VCaP (cell line): ENCODE results near the gene MTLN.
"Not testable (repeated sequence)": the region's sequence is repeated elsewhere in the genome, so short reads cannot be mapped to it uniquely, and the experiment has no call there.

Experiments
- H3K27ac ChIP-seq: fragments of 450-650 bp; 2 replicates; pipeline ENCODE4 v1.5.1; 2017
- TF ChIP-seq, protein P1 (sequence below): fragments of 450-650 bp; conservative IDR thresholded peaks from 2 replicates; pipeline ENCODE4 v1.5.1; 2017; ENCODE audit warnings: mild to moderate bottlenecking, moderate library complexity

MTLN gene, protein sequence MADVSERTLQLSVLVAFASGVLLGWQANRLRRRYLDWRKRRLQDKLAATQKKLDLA

GRCh38 chr2:110211938-110212858 lies at the start of gene MTLN:
TSS of gene MTLN (minus strand) at chr2:110212547. CDS start at chr2:110212525, 22 bp downstream.
- H3K27ac ChIP-seq = peak within 1 kb of the TSS; percentile 89
- TF ChIP-seq, protein P1, sequence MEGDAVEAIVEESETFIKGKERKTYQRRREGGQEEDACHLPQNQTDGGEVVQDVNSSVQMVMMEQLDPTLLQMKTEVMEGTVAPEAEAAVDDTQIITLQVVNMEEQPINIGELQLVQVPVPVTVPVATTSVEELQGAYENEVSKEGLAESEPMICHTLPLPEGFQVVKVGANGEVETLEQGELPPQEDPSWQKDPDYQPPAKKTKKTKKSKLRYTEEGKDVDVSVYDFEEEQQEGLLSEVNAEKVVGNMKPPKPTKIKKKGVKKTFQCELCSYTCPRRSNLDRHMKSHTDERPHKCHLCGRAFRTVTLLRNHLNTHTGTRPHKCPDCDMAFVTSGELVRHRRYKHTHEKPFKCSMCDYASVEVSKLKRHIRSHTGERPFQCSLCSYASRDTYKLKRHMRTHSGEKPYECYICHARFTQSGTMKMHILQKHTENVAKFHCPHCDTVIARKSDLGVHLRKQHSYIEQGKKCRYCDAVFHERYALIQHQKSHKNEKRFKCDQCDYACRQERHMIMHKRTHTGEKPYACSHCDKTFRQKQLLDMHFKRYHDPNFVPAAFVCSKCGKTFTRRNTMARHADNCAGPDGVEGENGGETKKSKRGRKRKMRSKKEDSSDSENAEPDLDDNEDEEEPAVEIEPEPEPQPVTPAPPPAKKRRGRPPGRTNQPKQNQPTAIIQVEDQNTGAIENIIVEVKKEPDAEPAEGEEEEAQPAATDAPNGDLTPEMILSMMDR = no peak

GRCh38 chr2:110261910-110262309 lies 49.6 kb upstream of the MTLN start:
- not testable (repeated sequence) for H3K27ac ChIP-seq

- not testable (repeated sequence) for H3K27ac ChIP-seq
Measured at GRCh38 chr2:110248081-110248795, 35.9 kb upstream of the MTLN start.

- H3K27ac ChIP-seq = not testable (repeated sequence)
Measured at GRCh38 chr2:110245488-110246435, 33.4 kb upstream of the MTLN start.

DNA sequence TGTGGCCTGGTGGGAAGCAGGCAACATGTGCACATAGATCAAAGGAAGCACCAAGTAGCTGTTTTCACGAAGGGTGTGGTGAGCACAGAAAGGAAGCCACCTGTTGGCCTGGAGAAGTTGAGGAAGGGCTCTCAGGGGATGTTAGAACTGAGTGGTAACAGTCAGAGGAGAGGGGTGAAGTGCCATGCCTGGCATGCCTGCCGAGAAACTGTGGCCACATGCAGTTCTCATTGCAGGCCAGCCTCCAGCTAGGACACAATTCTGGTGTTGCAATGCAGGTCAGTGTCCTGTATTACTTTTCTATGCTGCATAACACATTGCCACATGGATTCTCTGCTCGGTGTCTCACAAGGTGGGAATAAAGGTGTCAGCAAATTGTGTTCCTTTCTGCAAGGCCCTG lies 30.9 kb upstream of the MTLN start:
- not testable (repeated sequence) for H3K27ac ChIP-seq

GRCh38 chr2:110234514-110234913 lies 22.2 kb upstream of the MTLN start:
- H3K27ac ChIP-seq = not testable (repeated sequence)

GRCh38 chr2:110229886-110230285 lies 17.5 kb upstream of the MTLN start:
- not testable (repeated sequence) for H3K27ac ChIP-seq

DNA sequence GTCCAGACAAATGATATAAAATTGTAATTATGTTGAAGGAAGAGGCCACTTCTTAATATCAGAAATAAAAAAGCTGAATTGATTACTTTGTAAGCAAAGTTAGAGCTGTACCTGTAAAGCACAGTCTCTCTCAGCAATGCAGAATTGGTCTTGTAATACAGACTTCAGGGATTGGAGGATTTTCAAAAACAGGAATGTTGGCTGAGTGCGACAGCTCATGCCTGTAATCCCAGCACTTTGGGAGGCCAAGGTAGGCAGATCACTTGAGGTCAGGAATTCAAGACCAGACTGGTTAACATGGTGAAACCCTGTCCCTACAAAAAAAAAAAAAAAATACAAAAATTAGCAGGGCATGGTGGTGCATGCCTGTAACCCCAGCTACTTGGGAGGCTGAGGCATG lies 10.3 kb upstream of the MTLN start:
- not testable (repeated sequence) for H3K27ac ChIP-seq

DNA sequence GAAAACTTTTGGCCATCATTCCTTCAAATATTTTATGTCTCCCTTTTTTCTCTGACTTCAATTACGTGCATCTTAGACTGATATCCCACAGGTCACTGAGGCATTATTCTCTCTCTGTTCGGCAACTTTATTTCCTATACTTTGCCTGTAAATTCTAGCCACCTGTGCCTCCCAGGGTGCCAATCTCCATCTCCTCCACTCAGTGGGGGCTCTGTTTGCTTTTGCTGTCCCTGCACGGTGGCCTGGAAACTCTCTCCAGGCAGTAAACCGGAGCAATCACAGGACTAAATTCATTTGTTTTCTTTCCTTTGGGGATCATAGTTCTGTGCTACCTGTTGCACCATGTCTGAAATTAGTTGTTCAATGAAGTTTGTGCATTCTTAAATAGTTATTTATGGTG lies 9.6 kb upstream of the MTLN start:
- TF ChIP-seq, protein P1 = no peak
- no peak overlapping the region for H3K27ac ChIP-seq

DNA sequence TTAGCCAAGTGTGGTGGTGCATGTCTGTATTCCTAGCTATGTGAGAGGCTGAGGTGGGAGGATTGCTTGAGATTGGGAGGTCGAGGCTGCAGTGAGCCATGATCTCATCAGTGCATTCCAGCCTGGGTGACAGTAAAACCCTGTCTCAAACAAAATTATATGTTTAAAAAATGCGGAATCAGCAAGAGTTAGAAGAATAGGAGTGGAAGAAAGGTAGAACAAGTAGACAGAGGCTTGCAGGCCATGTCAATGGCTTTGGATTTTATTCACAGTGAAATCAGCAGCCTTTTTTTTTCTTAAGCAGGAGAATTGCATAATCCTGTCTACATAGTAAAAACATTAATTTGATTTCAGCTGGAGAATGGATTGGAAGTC lies 7.8 kb upstream of the MTLN start:
- H3K27ac ChIP-seq = no peak overlapping the region
- TF ChIP-seq, protein P1 = no peak
